ENCODE results near the gene AKR1A1. TPM values are rescaled to one million over a fixed set of nuclear protein-coding genes. Genes with fewer than 3 reads are reported as not detected.

The AKR1A1 gene
- total RNA-seq, 2 experiments from 2014 or later: 137 to 150 TPM

DNA sequence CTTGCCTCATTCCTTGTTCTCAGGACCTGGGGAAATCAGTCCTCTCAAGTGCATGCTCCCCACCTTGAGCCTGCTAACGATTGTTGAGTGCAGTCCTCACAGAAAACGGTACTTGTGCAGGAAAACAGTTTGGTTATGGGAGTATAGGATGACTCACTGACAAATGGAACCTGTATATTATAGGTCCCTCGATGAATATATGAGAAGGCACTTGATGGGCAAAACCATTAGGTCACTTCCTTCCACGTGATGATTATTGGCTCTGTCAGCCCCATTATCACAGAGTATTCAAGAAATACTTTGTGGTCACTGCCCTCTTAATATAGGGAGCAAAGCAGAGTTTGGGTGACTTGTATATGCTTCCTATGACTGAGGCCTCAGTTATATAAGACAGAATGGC lies 67.0 kb downstream of the AKR1A1 start:
- peaks cover 40% of the 10 kb centered on the region for H3K36me3 Mint-ChIP-seq
- H3K4me3 Mint-ChIP-seq: no peak overlapping the region
- H3K27me3 Mint-ChIP-seq: no peaks in the 10 kb centered on the region
- CTCF ChIA-PET: no interaction called here
- no peaks in the 10 kb centered on the region for H3K9me3 Mint-ChIP-seq (ENCODE audit: low read depth)
- no peak overlapping the region for H3K27ac Mint-ChIP-seq
- no peaks in the 10 kb centered on the region for H3K4me1 Mint-ChIP-seq
- DNase-seq (no peak), ATAC-seq (no peak)

GRCh38 chr1:45619149-45619921 lies 68.7 kb downstream of the AKR1A1 start:
- CTCF ChIA-PET: no interaction called here
- DNase-seq (no peak), ATAC-seq (no peak)
- no peaks in the 10 kb centered on the region for H3K27me3 Mint-ChIP-seq
- H3K4me1 Mint-ChIP-seq: no peaks in the 10 kb centered on the region
- peaks cover 40% of the 10 kb centered on the region for H3K36me3 Mint-ChIP-seq
- no peak overlapping the region for H3K4me3 Mint-ChIP-seq
- peak overlapping the region; percentile 66 for H3K27ac Mint-ChIP-seq
- no peaks in the 10 kb centered on the region for H3K9me3 Mint-ChIP-seq (ENCODE audit: low read depth)

Other genes with a start within 250 kb of the AKR1A1 start
- 10 to 100 TPM; 16.3 to 23.4 TPM for gene HPDL, start 223.9 kb upstream of the AKR1A1 start, total RNA-seq
- gene TOE1, start 210.7 kb upstream of the AKR1A1 start, total RNA-seq: 10 to 100 TPM; 21.4 to 26.5 TPM
- gene MUTYH, start 210.4 kb upstream of the AKR1A1 start, total RNA-seq: 10 to 100 TPM; 65.3 to 67.2 TPM
- 1 to 10 TPM; 3.0 to 4.4 TPM for gene TESK2, start 59.7 kb upstream of the AKR1A1 start, total RNA-seq
- gene CCDC163, start 50.8 kb upstream of the AKR1A1 start, total RNA-seq: 1 to 10 TPM; 7.8 to 7.9 TPM
- gene MMACHC, start 50.5 kb upstream of the AKR1A1 start, total RNA-seq: 1 to 10 TPM; 7.3 to 8.4 TPM
- 100 to 1,000 TPM; 225 to 412 TPM for gene PRDX1, start 28.9 kb upstream of the AKR1A1 start, total RNA-seq
- 100 to 1,000 TPM; 233 to 256 TPM for gene NASP, start 33.2 kb downstream of the AKR1A1 start, total RNA-seq
- gene CCDC17, start 73.2 kb downstream of the AKR1A1 start, total RNA-seq: 1 to 10 TPM; 2.5 to 3.9 TPM
- gene GPBP1L1, start 135.7 kb downstream of the AKR1A1 start, total RNA-seq: 100 to 1,000 TPM; 110 to 111 TPM
- 10 to 100 TPM; 20.9 to 24.0 TPM for gene TMEM69, start 137.4 kb downstream of the AKR1A1 start, total RNA-seq
- 10 to 100 TPM; 10.8 to 12.3 TPM for gene IPP, start 199.8 kb downstream of the AKR1A1 start, total RNA-seq